Measurements from ENCODE around the gene NASP.

Gene NASP

DNA sequence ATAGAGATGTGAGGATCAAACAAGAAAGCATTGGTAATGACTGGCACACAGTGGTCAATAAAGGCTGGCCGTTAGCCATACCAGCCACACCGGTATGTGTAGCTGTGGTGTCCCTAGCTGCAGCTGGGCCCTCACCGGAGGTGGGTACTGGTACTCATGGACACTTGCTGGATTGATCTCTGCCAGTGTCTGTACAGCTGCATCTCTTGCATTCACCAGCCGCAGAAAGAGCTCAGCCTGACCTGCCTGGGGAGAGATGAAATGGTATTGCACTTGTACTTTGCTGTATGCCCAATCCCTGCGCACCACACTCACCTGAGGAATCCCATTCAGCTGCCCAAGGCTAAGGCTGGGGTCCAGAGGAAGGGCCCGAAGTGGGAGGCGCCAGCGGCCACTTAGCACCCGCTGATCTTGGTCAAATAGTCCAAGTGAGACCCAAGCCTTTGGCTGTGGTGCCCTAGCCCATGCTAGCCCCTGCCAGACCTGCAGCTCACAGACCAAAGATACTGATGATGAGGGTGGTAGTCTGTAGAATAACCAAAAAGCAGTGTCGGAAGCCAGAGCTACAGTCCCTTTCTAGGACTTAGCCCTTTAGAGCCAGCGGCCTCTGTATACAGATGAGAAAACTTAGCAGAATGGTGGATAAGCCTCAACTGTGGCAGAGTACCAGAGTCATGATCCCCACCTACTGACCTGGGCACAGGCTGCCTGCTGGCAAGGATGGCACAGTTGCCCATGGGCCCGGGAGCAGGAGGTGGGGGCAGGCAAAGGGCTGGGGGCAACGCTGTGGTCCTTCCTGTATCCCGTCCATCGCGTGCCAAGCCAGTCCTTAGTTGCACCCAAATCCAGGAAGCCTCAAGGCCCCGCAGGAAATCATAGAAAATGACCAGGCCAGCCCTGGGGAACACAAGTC lies 37.0 kb downstream of the NASP start:
- no peak for DNase-seq (ENCODE audit: low spot score)

DNA sequence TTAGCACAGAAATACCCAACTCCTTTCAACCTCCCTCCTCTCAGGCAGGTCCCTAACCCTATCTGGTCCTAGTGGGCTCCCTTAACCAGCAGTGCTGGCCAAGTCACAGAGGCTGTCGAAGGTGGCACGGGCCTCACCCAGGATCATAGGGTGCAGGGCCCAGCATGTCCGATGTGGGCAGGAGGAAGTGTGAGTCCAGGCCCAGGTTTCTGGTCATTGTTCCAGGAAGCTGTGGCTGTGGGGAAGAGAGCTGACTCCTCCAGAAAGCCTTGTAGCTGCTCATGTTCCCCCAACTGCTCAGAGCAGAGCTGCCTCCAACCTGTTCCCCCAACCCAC lies 37.6 kb downstream of the NASP start:
- no peak for DNase-seq (ENCODE audit: low spot score)

GRCh38 chr1:45621895-45622523 lies 38.2 kb downstream of the NASP start:
- no peak for DNase-seq (ENCODE audit: low spot score)

DNA sequence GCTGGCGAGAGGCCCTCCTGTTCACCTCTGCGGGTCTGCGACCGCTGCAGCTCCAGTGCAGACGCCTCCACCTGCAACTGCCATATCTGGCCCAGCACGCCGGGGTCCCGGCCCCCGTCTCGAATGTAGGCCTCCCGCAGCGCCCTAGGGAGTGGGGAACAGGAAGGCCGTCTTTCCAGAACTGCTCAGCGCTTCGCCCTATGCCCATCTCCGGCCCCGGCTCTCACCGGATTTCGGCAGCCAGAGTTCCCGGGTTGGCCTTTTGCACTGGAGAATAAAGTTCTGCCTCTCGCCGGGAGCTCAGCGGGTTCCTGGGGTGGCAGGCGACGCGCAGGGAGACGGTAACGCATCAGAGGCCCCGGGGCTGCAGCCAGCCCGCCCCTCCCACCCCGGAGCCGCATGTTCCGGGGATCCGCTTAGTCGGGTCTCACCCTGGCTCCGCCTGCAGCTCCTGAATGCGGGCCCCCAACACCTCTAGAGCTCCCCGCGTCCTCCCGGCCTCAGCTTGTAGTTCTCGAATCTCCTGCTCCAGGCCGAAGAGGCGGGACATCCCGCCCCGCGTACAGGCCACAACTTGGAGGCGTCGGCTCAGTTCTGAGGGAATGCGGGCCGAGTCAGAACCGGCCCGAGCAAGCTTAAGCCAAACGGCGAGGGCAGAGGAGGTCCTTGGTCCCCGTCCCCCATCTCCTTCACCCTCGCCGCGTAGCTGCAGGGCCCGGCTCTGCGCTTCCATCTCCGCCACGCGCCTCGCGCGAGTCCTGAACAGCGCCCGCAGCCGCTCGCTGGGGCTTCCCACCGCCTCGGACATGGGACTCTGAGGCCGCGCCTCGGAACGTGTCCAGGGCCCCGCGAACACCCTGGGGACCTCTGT lies 38.9 kb downstream of the NASP start:
- no peak for DNase-seq (ENCODE audit: low spot score)

DNA sequence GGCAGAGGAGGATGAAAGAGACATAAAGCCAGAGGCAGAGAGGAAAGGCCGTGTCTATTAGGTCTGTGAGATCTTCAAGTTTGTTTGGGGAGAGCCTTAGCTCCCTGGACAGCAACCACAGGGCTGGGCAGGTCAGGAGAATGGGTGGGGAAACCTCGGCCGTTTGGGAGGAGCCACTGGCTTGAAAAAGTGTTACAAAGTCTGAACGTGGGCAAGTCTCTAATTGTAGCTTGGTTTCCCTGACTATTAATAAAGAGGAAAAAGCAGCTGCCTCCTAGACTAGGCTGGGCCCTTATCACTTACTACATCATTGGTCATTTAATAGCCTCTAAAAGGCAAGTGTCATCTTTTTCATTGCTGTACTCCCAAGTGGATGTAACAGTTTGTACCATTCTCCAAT lies 40.1 kb downstream of the NASP start, which contains the start of gene CCDC17:
Gene CCDC17, minus strand, starts transcription at position 83 of the 400 bp plus-strand sequence. CDS start 145 bp downstream, outside the sequence.
- DNase-seq (ENCODE audit: low spot score) = no peak

GRCh38 chr1:45629035-45629434 lies 45.2 kb downstream of the NASP start:
- no peak for DNase-seq (ENCODE audit: low spot score)

- DNase-seq (ENCODE audit: low spot score) = no peak
Measured at GRCh38 chr1:45630429-45630828, 46.6 kb downstream of the NASP start.

DNA sequence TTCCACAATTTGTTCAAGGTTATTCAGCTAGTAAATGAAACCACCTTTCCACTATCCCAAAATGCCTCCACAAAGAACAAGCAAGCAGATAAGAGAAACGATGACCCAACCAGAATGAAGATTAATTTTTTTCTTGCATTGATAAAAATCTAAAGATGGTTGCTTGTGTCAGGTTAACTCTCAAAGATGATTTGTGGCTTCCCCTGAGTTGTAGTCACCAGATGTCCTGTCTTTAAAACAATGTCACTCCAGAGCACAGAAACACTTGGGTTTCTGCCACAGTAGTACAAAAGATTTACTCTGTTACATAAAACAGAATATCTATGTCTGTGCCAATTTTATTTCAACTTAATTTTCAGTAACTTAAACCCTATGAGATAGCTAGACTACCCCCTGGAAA lies 51.4 kb downstream of the NASP start:
- DNase-seq (ENCODE audit: low spot score) = no peak

DNA sequence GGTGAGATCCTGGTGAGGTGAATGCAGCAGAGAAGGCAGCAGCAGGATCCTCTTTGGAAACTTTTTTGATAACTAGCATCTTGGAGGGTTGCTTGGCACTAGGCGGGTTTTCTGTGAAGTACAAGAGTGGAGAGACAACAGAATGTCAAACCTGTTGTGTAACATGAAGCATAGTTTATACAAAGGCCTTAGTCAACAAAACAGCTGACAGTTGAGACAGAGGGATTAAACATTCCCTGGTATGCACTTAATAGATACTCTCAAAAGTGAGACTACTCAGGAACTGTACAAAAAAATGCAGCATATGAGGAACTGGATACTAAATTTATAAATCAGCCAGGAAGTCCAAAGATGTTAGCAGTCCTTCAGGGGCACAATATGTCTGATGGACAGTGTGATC lies 56.5 kb downstream of the NASP start:
- DNase-seq (ENCODE audit: low spot score) = no peak

GRCh38 chr1:45643321-45643720 lies 59.5 kb downstream of the NASP start:
- no peak for DNase-seq (ENCODE audit: low spot score)

DNA sequence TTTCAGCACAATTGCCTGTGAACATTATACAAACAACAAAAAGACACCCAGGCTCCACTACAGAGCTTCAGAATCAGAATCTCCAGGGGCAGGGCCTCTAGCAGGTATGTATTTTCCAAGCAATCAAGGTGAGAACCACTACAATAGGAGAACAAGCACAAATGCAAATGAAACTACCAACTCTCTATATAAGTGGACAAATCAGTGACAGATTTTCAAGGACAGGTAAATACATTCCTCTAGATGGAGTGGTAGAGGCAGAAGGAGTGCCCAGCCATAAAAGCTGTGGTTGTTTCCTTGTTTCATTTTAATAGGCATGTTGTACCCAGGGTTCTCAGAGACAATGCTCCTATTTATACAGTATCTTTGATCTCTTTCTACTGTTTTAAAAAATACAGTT lies 60.1 kb downstream of the NASP start:
- DNase-seq (ENCODE audit: low spot score) = no peak

DNA sequence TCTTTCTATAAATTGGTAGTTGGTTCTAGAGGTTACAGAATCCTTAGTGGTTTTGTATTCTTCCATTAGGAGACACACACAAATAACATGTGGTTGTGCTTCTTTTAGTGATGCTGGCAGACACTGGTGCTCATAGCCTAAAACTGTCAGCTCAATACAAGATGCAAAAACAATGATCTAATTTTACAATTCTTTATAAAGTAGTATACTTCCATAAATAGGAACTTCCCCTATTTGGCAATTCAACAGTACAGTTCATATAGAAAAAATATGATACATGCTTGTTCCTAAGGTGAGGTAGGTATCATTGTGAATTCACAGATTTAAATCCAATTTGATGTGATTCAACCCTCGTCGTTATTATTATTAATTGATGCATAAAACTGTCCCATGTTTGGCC lies 60.8 kb downstream of the NASP start:
- no peak for DNase-seq (ENCODE audit: low spot score)

- no peak for DNase-seq (ENCODE audit: low spot score)
Measured at GRCh38 chr1:45647248-45648021, 63.6 kb downstream of the NASP start.

- no peak for DNase-seq (ENCODE audit: low spot score)
Measured at GRCh38 chr1:45654540-45655280, 70.9 kb downstream of the NASP start.

GRCh38 chr1:45656573-45657226 lies 72.9 kb downstream of the NASP start:
- DNase-seq (ENCODE audit: low spot score) = no peak

- no peak for DNase-seq (ENCODE audit: low spot score)
Measured at GRCh38 chr1:45658171-45658570, 74.3 kb downstream of the NASP start.

- no peak for DNase-seq (ENCODE audit: low spot score)
Measured at GRCh38 chr1:45659222-45659621, 75.4 kb downstream of the NASP start.

GRCh38 chr1:45660336-45660735 lies 76.5 kb downstream of the NASP start:
- DNase-seq (ENCODE audit: low spot score) = no peak

- DNase-seq (ENCODE audit: low spot score) = no peak
Measured at GRCh38 chr1:45666836-45667235, 83.0 kb downstream of the NASP start.

- no peak for DNase-seq (ENCODE audit: low spot score)
Measured at GRCh38 chr1:45667321-45668111, 83.7 kb downstream of the NASP start.

Data from CD4-positive, alpha-beta T cell treated with Interleukin-15 for 4 hours (primary cell).